ENCODE results near the gene DYNLT2B.
"Not testable (repeated sequence)": the region's sequence is repeated elsewhere in the genome, so short reads cannot be mapped to it uniquely, and the experiment has no call there.

Gene DYNLT2B
- 0.74 to 0.82 reads per million in 2 donors for total RNA-seq

GRCh38 chr3:196317687-196318467 is at the start of gene DYNLT2B:
DYNLT2B (minus strand) TSS chr3:196318240; CDS start chr3:196318152, 88 bp downstream.
- DNase-seq, result peak; percentile 86

- no peak for DNase-seq
Observed at GRCh38 chr3:196365736-196366135, 47.7 kb upstream of the DYNLT2B start.

GRCh38 chr3:196360586-196360985 is 42.5 kb upstream of the DYNLT2B start:
- no peak for DNase-seq

DNA sequence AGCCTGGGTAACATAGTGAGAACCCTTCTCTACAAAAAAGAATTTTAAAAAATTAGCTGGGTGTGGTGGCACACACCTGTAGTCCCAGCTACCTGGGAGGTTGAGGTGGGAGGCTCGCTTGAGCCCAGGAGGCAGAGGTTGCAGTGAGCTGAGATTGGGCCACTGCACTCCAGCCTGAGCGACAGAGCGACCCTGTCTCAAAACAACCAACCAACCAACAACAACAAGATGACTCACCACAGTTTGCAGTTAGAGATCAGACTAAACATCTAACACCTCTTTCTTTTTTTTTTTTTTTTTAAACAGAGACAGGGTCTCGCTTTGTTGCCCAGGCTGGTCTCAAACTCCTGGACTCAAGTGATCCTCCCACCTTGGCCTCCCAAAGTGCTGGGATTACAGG is 40.5 kb upstream of the DYNLT2B start:
- DNase-seq, result not testable (repeated sequence)

DNA sequence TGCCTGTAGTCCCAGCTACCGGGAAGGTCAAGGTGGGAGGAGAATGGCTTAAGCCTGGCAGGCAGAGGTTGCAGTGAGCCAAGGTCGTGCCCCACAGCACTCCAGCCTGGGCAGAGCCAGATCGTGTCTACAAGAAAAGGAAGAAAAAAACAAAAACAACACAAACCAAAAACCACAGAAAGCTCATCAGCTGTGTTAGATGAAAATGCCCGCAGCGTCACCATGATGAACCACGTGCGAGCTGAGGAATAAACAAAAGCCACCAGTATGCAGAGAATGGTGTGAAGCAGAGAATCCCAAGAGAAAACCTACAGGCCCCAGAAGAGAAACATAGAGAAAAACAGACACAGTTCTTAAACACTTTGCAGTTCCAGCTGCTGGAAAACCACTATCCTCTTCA is 39.9 kb upstream of the DYNLT2B start:
- DNase-seq, result no peak

DNA sequence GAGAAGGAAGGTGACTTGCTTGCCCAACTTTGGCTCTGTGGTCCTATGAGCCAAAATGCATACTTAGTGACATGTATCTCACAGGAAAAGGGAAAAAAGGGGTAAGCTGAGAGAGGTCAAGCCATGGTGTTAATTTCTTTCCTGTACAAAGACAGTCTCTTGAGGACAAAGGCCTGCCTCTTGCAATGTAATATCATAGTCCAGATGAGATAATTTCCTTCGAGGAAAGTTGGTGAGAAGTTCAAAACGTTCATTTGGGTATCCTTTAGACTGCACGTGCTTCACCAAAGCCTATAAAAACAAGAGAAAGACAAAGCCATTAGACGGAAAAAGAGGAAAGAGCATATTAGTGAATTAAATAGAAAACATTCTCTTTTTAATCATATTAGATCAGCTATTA is 38.5 kb upstream of the DYNLT2B start:
- DNase-seq, result no peak

- DNase-seq, result no peak
Observed at GRCh38 chr3:196355668-196356067, 37.6 kb upstream of the DYNLT2B start.

- no peak for DNase-seq
Observed at GRCh38 chr3:196354132-196354531, 36.1 kb upstream of the DYNLT2B start.

- DNase-seq, result no peak
Observed at GRCh38 chr3:196351541-196351940, 33.5 kb upstream of the DYNLT2B start.

DNA sequence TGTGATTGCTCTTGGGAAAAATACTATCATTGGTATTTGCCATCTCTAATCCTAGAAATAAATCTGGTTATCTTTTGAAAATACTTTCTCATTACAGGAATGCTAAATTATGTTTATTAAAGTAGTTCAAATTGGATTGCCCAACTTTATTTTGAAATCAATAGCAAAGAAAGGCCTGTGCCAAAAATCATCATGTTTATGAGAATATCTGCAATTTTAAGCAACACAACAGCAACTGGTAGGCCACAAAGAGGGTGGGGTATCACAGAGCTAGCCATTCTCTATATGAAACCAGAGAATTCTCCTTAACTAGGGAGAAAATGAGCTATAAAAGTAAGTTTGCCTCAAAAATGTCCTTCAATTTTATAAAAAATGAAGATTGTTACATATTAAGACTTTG is 32.0 kb upstream of the DYNLT2B start:
- DNase-seq, result no peak

DNA sequence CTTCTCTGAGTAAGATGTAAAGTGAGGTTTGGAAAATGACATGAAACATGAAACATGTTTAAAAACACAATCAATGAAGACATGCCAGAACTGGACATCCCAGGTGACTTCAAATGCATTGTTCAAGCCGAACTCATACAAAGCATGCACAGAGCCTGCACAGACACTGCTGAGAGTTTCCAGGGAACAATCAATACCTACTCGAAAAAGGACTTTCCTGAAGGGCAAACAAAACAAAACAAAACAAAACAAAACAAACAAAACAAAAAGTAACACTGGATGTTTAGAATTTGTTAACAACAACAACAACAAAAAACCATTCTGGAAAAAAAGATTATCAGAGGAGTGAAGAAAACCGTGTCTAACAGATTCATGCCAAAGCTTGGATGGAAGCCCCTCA is 30.7 kb upstream of the DYNLT2B start:
- no peak for DNase-seq

GRCh38 chr3:196344663-196345062 is 26.6 kb upstream of the DYNLT2B start:
- no peak for DNase-seq

DNA sequence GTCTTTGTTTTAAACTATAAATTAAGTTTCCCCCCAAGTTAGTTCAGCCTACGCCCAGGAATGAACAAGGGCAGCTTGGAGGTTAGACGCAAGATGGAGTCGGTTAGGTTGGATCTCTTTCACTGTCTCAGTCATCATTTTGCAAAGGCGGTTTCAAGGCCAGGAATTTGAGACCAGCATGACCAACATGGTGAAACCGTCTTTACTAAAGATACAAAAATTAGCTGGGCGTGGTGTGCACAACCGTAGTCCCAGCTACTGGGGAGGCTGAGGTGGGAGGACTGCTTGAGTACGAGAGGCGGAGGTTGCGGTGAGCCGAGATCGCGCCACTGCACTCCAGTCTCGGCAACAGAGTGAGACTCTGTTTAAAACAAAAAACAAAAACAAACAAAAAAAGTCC is 25.9 kb upstream of the DYNLT2B start:
- DNase-seq, result not testable (repeated sequence)

DNA sequence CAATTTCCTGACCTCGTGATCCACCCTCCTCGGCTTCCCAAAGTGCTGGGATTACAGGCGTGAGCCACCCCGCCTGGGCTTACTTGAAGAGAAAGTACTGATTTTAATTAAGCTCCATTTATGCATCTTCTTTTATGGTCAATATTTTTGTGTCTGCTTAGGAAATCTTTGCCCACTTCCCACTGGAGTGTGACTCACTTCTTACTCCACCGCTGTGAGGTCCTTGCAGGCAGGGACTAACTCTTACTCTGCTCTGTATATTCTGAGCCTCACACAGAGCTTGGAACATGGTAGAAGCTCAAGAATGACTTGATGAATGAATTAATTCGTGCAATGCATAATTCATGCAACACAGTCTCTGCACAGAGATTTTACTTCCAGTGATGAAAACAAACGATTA is 23.1 kb upstream of the DYNLT2B start:
- no peak for DNase-seq

DNA sequence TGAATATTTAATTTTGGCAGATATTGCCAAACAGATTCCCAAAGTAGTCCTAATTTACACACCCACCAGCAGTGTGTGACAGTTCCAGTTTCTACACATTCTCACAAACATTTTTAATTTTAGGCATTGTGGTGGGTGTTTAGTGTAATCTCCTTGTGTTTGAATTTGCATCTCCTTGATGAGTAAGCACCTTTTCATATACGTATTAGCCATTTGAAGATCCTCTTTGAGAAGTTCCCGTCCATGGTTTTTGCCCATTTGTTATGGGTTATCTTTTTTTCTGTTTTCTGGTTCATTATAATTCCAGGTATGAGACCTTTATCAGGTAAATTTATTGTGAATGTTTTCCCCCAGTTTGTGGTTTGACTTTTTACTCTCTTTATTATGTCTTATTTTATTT is 22.4 kb upstream of the DYNLT2B start:
- DNase-seq, result no peak

DNA sequence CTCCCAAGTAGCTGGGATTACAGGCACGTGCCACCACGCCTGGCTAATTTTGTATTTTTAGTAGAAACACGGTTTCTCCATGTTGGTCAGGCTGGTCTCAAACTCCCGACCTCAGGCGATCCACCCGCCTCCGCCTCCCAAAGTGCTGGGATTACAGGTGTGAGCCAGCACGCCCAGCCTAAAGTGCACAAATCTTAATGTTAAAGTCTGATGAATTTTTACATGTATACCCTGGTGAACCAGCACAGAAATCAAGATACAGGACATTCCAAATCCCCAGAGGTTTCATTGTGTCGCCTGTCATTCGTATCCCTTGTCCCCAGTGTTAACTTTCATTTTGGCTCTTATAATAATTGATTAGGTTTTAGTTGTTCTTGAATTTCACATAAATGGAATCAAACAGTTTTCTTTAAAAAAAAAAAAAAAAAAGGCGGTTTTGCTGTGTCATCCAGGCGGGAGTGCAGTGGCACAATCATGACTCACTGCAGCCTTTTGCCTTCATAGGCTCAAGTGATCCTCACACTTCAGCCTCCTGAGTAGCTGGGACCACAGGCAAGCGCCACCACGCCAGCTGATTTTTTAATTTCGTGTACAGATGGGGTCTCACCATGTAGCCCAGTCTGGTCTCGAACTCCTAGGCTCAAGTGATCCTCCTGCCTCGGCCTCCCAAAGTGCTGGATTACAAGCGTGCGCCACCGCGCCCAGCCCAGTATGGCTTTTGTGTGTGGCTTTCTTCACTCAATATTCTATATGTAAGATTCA is 21.6 kb upstream of the DYNLT2B start:
- no peak for DNase-seq

DNA sequence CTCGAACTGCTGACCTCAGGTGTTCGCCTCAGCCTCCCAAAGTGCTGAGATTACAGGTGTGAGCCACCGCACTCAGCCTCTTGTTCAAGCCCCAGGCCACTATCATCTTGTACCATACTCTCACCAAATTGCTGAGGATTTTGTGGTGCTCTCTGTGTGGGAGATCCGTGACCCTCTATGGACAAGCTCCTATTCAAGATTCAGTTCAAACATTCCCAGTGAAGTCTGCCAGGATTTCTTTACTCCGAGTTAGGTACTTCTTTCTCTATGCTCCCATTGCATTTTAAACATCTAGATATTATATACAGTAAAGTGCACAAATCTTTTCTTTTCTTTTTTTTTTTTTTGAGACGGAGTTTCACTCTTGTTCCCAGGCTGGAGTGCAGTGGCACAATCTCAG is 21.0 kb upstream of the DYNLT2B start:
- no peak for DNase-seq

DNA sequence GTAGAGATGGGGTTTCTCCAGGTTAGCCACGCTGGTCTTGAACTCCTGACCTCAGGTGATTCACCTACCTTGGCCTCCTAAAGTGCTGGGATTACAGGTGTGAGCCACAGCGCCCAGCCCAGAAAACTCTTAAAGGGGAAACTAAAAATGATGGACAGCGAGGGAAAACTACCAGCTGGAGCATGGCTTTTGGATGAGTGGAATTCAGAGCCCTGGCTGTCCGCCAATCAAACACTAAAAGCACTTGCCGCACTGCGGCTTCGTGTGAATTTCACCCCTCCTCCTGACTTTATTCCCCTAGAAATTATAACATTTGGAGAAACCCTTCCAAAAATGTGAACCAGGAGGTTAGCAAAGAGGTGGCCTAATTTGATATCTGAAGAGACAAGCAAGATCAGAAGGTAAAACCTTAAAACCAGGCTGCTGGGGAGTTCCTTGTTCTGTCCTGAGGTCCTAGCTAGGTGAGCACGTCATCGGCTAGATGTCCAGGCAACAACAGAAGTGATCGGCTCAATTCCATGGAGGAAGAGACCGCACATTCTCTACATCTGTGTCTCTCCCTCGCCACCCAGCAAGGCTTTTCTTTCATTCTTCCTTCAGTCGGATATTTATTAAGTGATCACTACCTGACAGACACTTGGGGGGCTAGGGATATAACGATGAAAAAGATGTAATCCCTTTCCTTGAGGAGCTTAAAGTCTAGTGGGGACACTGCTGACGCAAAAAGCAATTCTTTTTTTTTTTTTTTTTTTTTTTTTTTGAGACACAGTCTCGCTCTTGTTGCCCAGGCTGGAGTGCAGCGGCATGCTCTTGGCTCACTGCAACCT is 18.5 kb upstream of the DYNLT2B start:
- DNase-seq, result no peak

- no peak for DNase-seq
Observed at GRCh38 chr3:196335503-196335948, 17.5 kb upstream of the DYNLT2B start.

- DNase-seq, result no peak
Observed at GRCh38 chr3:196334982-196335381, 16.9 kb upstream of the DYNLT2B start.

- DNase-seq, result no peak
Observed at GRCh38 chr3:196332168-196332567, 14.1 kb upstream of the DYNLT2B start.

GRCh38 chr3:196327405-196327804 is 9.4 kb upstream of the DYNLT2B start:
- no peak for DNase-seq

GRCh38 chr3:196326936-196327335 is 8.9 kb upstream of the DYNLT2B start:
- DNase-seq, result no peak
